ENCODE results near the gene MT1A.

MT1A gene

GRCh38 chr16:56637814-56638750, at the start of gene MT1A:
TSS of gene MT1A (plus strand) at chr16:56638666. CDS start at chr16:56638739, 73 bp downstream.
- Histone ChIP-seq H3K9me3 (ENCODE audit: control insufficient read depth in 2 of 2, low read length in 2 of 2) (no peaks in the 10 kb centered on the region), H3K27ac (ENCODE audit: low read length) (peak within 1 kb of the TSS; percentile 49), H3K4me1 (ENCODE audit: control insufficient read depth, insufficient read depth, low read length) (peaks cover 17% of the 10 kb centered on the region), H3K36me3 (ENCODE audit: control insufficient read depth in 2 of 2, insufficient read depth in 2 of 2, low read length in 2 of 2) (no peaks in the 10 kb centered on the region), H3K9ac (ENCODE audit: low read length in 2 of 2) (peak within 1 kb of the TSS; percentile 30 to 75), H3K27me3 (ENCODE audit: control insufficient read depth in 1 of 2, insufficient read depth in 2 of 2, low read length in 2 of 2) (peaks cover 39 to 70% of the 10 kb centered on the region in 2 donors), H3K4me3 (ENCODE audit: low read length in 2 of 2) (peak within 1 kb of the TSS; percentile 57 to 75)

GRCh38 chr16:56588781-56589140, 49.7 kb upstream of the MT1A start:
- Histone ChIP-seq H3K9me3 (ENCODE audit: control insufficient read depth in 2 of 2, low read length in 2 of 2) (no peaks in the 10 kb centered on the region), H3K4me3 (ENCODE audit: low read length in 2 of 2) (peak overlapping the region; percentile 53 to 68), H3K9ac (ENCODE audit: low read length in 2 of 2) (no peak overlapping the region), H3K27ac (ENCODE audit: low read length) (no peak overlapping the region), H3K27me3 (ENCODE audit: control insufficient read depth in 1 of 2, insufficient read depth in 2 of 2, low read length in 2 of 2) (peaks cover 26% of the 10 kb centered on the region in 2 donors), H3K4me1 (ENCODE audit: control insufficient read depth, insufficient read depth, low read length) (peaks cover 11% of the 10 kb centered on the region), H3K36me3 (ENCODE audit: control insufficient read depth in 2 of 2, insufficient read depth in 2 of 2, low read length in 2 of 2) (no peaks in the 10 kb centered on the region)

DNA sequence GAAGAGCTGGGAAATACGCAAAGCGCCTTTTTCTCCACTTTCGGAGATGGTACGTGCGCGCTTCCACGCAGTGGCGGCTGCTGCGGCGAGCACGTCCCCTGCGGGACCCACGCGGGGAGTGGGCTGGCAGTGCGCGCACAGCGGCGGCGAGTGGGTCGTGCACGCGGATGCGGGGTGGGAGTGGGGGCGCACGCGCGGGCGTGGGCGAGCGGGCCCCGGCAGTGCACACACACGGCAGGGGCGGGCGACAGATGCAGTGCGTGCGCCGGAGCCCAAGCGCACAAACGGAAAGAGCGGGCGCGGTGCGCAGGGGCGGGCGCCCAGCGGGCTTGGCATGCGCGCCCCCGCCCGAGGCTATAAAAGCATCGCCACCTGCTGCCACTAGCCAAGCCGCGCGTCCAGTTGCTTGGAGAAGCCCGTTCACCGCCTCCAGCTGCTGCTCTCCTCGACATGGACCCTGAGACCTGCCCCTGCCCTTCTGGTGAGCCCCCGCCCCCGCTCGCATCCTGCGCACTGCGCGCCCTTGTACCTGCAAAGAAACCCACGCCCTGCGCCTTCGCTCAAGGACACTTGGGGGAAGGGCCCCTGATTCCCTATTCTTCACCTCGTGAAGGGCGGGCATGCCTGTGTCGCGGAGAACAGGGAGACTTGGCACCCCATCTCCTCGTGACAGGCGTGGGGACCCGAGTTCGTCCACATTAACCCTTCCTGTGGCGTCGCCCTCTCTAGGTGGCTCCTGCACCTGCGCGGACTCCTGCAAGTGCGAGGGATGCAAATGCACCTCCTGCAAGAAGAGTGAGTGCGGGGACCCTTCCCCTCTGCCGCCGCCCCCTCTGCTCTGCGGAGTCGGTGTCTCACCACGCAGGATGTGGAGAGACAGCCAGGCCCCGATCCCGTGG, 49.1 kb upstream of the MT1A start, which contains the start of gene MT3:
TSS of gene MT3 (plus strand) at position 388 of the 899 bp plus-strand sequence. CDS start at position 451, 63 bp downstream.
- Histone ChIP-seq H3K27ac (ENCODE audit: low read length) (no peak within 1 kb of the TSS), H3K4me3 (ENCODE audit: low read length in 2 of 2) (peak within 1 kb of the TSS; percentile 53 to 68), H3K27me3 (ENCODE audit: control insufficient read depth in 1 of 2, insufficient read depth in 2 of 2, low read length in 2 of 2) (peaks cover 26% of the 10 kb centered on the region in 2 donors), H3K4me1 (ENCODE audit: control insufficient read depth, insufficient read depth, low read length) (peaks cover 11% of the 10 kb centered on the region), H3K9ac (ENCODE audit: low read length in 2 of 2) (no peak within 1 kb of the TSS), H3K36me3 (ENCODE audit: control insufficient read depth in 2 of 2, insufficient read depth in 2 of 2, low read length in 2 of 2) (no peaks in the 10 kb centered on the region), H3K9me3 (ENCODE audit: control insufficient read depth in 2 of 2, low read length in 2 of 2) (peaks cover 0 to 4% of the 10 kb centered on the region in 2 donors)

GRCh38 chr16:56591377-56592060, 46.9 kb upstream of the MT1A start:
- Histone ChIP-seq H3K4me1 (ENCODE audit: control insufficient read depth, insufficient read depth, low read length) (peaks cover 11% of the 10 kb centered on the region), H3K27ac (ENCODE audit: low read length) (no peak overlapping the region), H3K4me3 (ENCODE audit: low read length in 2 of 2) (no peak overlapping the region), H3K9ac (ENCODE audit: low read length in 2 of 2) (no peak overlapping the region), H3K27me3 (ENCODE audit: control insufficient read depth in 1 of 2, insufficient read depth in 2 of 2, low read length in 2 of 2) (peaks cover 26% of the 10 kb centered on the region in 2 donors), H3K36me3 (ENCODE audit: control insufficient read depth in 2 of 2, insufficient read depth in 2 of 2, low read length in 2 of 2) (no peaks in the 10 kb centered on the region), H3K9me3 (ENCODE audit: control insufficient read depth in 2 of 2, low read length in 2 of 2) (peaks cover 0 to 4% of the 10 kb centered on the region in 2 donors)

DNA sequence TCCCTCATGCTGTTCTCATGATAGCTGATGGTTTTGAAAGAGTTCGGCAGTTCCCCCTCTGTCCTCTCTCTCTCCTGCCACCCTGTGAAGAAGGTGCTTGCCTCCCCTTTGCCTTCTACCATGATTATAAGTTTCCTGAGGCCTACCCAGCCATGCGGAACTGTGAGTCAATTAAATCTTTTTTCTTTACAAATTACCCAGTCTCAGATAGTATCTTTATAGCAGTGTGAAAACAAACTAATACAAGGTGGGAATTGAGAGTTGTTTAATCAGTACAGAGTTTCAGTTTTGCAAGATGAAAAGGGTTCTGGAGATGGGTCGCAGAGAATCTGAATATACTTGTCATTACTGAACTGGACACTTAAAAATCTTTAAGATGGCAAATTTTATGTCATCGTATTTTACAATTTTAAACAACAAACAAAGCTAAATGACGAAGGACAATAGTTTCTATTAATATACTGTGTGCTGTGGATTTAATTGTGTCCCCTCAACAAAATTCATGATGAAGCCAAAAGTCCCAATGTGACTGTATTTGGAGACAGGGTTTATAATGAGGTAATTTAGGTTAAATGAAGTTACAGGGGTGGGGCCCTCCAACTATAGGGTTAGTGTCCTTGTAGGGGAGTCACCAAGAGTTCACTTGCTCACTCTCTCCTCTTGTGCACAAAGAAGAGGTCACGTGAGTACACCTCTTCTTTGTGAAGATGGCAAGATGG, 44.7 kb upstream of the MT1A start:
- no peak overlapping the region for H3K9ac ChIP-seq (ENCODE audit: low read length in 2 of 2)
- peaks cover 10% of the 10 kb centered on the region for H3K4me1 ChIP-seq (ENCODE audit: control insufficient read depth, insufficient read depth, low read length)
- no peaks in the 10 kb centered on the region for H3K36me3 ChIP-seq (ENCODE audit: control insufficient read depth in 2 of 2, insufficient read depth in 2 of 2, low read length in 2 of 2)
- H3K27ac ChIP-seq (ENCODE audit: low read length) = no peak overlapping the region
- peaks cover 16 to 22% of the 10 kb centered on the region in 2 donors for H3K27me3 ChIP-seq (ENCODE audit: control insufficient read depth in 1 of 2, insufficient read depth in 2 of 2, low read length in 2 of 2)
- no peak overlapping the region for H3K4me3 ChIP-seq (ENCODE audit: low read length in 2 of 2)
- H3K9me3 ChIP-seq (ENCODE audit: control insufficient read depth in 2 of 2, low read length in 2 of 2) = peaks cover 0 to 4% of the 10 kb centered on the region in 2 donors

DNA sequence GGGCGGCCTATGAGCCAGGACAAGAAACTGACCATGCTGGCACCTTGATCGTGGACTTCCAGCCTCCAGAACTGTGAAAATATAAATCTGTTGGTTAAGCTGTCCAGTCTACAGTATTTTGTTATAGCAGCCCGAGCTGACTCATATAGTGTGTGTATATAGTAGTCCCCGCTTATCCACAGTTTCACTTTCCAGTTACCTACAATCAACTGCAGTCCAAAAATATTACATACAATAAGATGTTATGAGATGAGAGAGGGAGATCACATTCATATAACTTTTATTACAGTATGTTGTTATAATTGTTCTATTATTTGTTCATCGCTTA, 44.2 kb upstream of the MT1A start:
- peaks cover 5% of the 10 kb centered on the region for H3K4me1 ChIP-seq (ENCODE audit: control insufficient read depth, insufficient read depth, low read length)
- H3K27me3 ChIP-seq (ENCODE audit: control insufficient read depth in 1 of 2, insufficient read depth in 2 of 2, low read length in 2 of 2) = peaks cover 12 to 17% of the 10 kb centered on the region in 2 donors
- no peak overlapping the region for H3K9ac ChIP-seq (ENCODE audit: low read length in 2 of 2)
- H3K36me3 ChIP-seq (ENCODE audit: control insufficient read depth in 2 of 2, insufficient read depth in 2 of 2, low read length in 2 of 2) = no peaks in the 10 kb centered on the region
- no peak overlapping the region for H3K4me3 ChIP-seq (ENCODE audit: low read length in 2 of 2)
- H3K27ac ChIP-seq (ENCODE audit: low read length) = no peak overlapping the region
- H3K9me3 ChIP-seq (ENCODE audit: control insufficient read depth in 2 of 2, low read length in 2 of 2) = peaks cover 0 to 4% of the 10 kb centered on the region in 2 donors

GRCh38 chr16:56600398-56600999, 38.0 kb upstream of the MT1A start:
- Histone ChIP-seq H3K27me3 (ENCODE audit: control insufficient read depth in 1 of 2, insufficient read depth in 2 of 2, low read length in 2 of 2) (peaks cover 0 to 3% of the 10 kb centered on the region in 2 donors), H3K9me3 (ENCODE audit: control insufficient read depth in 2 of 2, low read length in 2 of 2) (no peaks in the 10 kb centered on the region), H3K27ac (ENCODE audit: low read length) (no peak overlapping the region), H3K4me3 (ENCODE audit: low read length in 2 of 2) (no peak overlapping the region), H3K36me3 (ENCODE audit: control insufficient read depth in 2 of 2, insufficient read depth in 2 of 2, low read length in 2 of 2) (no peaks in the 10 kb centered on the region), H3K4me1 (ENCODE audit: control insufficient read depth, insufficient read depth, low read length) (no peaks in the 10 kb centered on the region), H3K9ac (ENCODE audit: low read length in 2 of 2) (no peak overlapping the region)

DNA sequence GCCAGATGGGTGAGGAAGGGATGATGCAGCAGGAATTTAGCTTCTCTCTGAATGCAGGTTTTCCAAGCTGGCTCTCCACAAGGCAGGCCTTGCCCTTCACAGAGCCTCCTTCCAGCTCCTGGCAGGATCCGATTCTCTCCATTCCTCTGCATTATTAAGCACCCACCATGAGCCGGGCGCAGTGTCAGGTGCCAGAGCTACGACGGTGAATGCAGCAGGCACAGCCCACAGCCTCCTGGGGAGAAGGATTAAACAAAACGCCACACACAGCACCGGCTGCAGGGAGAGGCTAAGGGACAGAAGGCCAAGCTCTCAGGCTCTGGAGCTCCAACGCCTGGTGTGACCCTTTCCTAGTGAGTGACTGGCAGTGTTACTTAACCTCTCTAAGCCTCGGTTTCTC, 37.1 kb upstream of the MT1A start:
- Histone ChIP-seq H3K4me3 (ENCODE audit: low read length in 2 of 2) (no peak overlapping the region), H3K27ac (ENCODE audit: low read length) (no peak overlapping the region)

GRCh38 chr16:56603589-56603988, 34.9 kb upstream of the MT1A start:
- no peaks in the 10 kb centered on the region for H3K9me3 ChIP-seq (ENCODE audit: control insufficient read depth in 2 of 2, low read length in 2 of 2)
- H3K9ac ChIP-seq (ENCODE audit: low read length in 2 of 2) = no peak overlapping the region
- no peak overlapping the region for H3K4me3 ChIP-seq (ENCODE audit: low read length in 2 of 2)

More for the DNA sequence above, 37.1 kb upstream of the MT1A start:
- Histone ChIP-seq H3K27me3 (ENCODE audit: control insufficient read depth in 1 of 2, insufficient read depth in 2 of 2, low read length in 2 of 2) (peaks cover 0 to 3% of the 10 kb centered on the region in 2 donors), H3K36me3 (ENCODE audit: control insufficient read depth in 2 of 2, insufficient read depth in 2 of 2, low read length in 2 of 2) (no peaks in the 10 kb centered on the region), H3K9me3 (ENCODE audit: control insufficient read depth in 2 of 2, low read length in 2 of 2) (no peaks in the 10 kb centered on the region), H3K4me1 (ENCODE audit: control insufficient read depth, insufficient read depth, low read length) (peaks cover 5% of the 10 kb centered on the region), H3K9ac (ENCODE audit: low read length in 2 of 2) (no peak overlapping the region)

More at GRCh38 chr16:56603589-56603988, 34.9 kb upstream of the MT1A start:
- peaks cover 0 to 3% of the 10 kb centered on the region in 2 donors for H3K27me3 ChIP-seq (ENCODE audit: control insufficient read depth in 1 of 2, insufficient read depth in 2 of 2, low read length in 2 of 2)
- peaks cover 23% of the 10 kb centered on the region for H3K4me1 ChIP-seq (ENCODE audit: control insufficient read depth, insufficient read depth, low read length)
- H3K36me3 ChIP-seq (ENCODE audit: control insufficient read depth in 2 of 2, insufficient read depth in 2 of 2, low read length in 2 of 2) = no peaks in the 10 kb centered on the region
- H3K27ac ChIP-seq (ENCODE audit: low read length) = no peak overlapping the region

Data from stomach smooth muscle (tissue), 2 donors.